Stimulated activated CD4-positive, alpha-beta T cell treated with anti-CD3 and anti-CD28 coated beads, TNF-alpha, amount 100 ng/mL, for 24 hours (primary cell): ENCODE results near the gene DNAJB6.

Experiments
- DNase-seq, 3 experiments: peaks; one replicate each; pipeline ENCODE4 v3.0.0-alpha.2; 2020; ENCODE audit warnings: low read depth in 3 of 3

The DNAJB6 gene

DNA sequence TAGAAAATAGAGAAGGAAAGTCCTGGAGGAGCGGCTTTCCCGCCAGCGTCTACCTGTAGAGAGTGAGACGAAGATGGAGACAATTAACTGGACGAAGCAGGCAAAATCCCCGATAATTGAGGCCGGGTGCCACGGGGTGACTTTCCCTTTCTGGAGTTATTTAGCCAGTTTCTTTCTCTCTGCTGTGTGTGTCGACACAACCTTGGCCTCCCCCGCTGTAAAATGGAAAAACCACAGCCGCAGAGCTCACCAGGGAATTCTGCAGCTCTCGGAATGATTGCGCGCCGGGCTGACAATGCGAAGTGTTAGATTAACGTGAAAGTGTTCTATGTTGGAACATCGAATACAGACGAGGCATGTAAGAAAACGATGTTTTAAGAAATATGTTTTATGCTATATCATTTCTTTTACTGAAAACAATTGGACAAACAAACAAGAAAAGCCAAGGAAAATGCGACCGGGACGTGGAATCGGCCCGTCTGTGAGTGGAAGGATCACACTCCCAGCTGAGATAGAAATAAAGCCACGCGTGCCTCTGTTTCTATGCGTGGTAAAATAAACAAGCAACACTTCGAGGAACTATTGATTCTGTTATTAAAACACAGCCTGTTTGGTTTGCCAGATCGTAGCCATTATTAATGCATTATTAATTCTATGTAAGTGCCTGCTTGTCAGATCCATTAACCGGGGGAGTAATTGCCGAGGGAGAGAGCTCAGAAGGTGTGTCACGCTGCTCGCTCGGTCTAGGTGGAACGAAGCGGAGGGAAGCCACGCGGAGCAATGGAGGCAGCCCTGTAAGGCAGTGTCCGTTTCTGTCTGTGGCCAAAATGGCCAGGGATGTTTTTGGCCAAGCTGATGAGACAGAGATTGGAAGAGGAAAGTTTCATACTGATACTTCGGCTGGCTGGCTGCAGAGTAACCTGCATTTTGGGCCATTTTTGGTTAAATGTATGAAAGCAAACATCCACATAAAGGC lies 129.4 kb downstream of the DNAJB6 start:
- DNase-seq, result no peak

DNA sequence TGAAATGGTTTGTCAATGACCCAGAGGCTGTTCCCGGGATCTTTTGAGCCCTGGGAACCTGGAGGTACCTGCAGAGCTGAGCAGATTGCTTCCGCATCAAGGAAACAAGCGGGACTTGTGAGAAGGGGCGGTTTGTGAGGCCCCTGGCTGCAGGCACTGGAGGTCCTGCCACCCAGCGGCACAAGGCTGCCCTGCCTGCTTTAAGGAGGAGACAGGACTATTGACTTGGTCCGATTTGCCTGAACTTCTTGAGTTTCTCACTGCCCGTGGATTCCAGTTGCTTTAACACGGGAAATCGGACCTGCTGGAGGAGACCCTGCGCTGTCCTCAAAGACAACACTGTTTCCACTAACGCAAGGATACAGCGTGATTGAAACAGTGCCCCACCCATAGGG lies 130.1 kb downstream of the DNAJB6 start:
- no peak for DNase-seq
